CD4-positive, CD25-positive, alpha-beta regulatory T cell (primary cell): Measurements from ENCODE around the gene PPP3CA. TPM values are rescaled to one million over a fixed set of nuclear protein-coding genes. Genes with fewer than 3 reads are reported as not detected.

Experiments used
- ATAC-seq, 2 donors: fragments of 150-1000 bp; cut with Tn5 transposase; one replicate each; pipeline ENCODE4 v1.10.0; 2021; ENCODE audit warnings: low read depth in 2 of 2, moderate number of reproducible peaks in 2 of 2, moderate library complexity in 1 of 2
- DNase-seq, 3 donors: peaks; one replicate each; pipeline versions ENCODE4 v3.0.0 to v3.0.0-alpha.2; 2012 to 2022; ENCODE audit warnings: mixed read lengths in 1 of 3
- H3K27ac ChIP-seq: one replicate; pipeline ENCODE4 v1.7.0; 2013; ENCODE audit warnings: mild to moderate bottlenecking, low read length; ENCODE audit not compliant: insufficient read depth, poor library complexity, severe bottlenecking
- H3K27me3 ChIP-seq: one replicate; pipeline ENCODE4 v1.7.0; 2013; ENCODE audit warnings: low read length; ENCODE audit not compliant: control insufficient read depth, insufficient read depth
- H3K36me3 ChIP-seq: one replicate; pipeline ENCODE4 v1.7.0; 2013; ENCODE audit warnings: mild to moderate bottlenecking, low read length, moderate library complexity; ENCODE audit not compliant: control insufficient read depth, insufficient read depth
- H3K4me1 ChIP-seq: 2 replicates; pipeline ENCODE4 v1.7.0; 2013; ENCODE audit warnings: mild to moderate bottlenecking, low read length; ENCODE audit not compliant: insufficient read depth, control insufficient read depth, poor library complexity, severe bottlenecking
- H3K4me3 ChIP-seq: one replicate; pipeline ENCODE4 v1.7.0; 2013; ENCODE audit warnings: low read depth, mild to moderate bottlenecking, low read length, moderate library complexity
- H3K9me3 ChIP-seq, 2 experiments: 1 replicate in 1 of 2; 2 replicates in 1 of 2; pipeline ENCODE4 v1.7.0; 2013; ENCODE audit warnings: low read length in 2 of 2, mild to moderate bottlenecking in 1 of 2, moderate library complexity in 1 of 2; ENCODE audit not compliant: control insufficient read depth in 2 of 2
- H3K27ac Mint-ChIP-seq, 3 donors: one replicate each; pipeline ENCODE4 v1.8.0; 2020 to 2022; ENCODE audit warnings: mild to moderate bottlenecking in 3 of 3, mixed read lengths in 3 of 3, moderate library complexity in 2 of 3
- H3K27me3 Mint-ChIP-seq: one replicate; pipeline ENCODE4 v1.8.0; 2022; ENCODE audit warnings: mild to moderate bottlenecking, mixed read lengths
- H3K36me3 Mint-ChIP-seq: one replicate; pipeline ENCODE4 v1.8.0; 2020; ENCODE audit warnings: mixed read lengths
- H3K4me1 Mint-ChIP-seq, 4 donors: one replicate each; pipeline ENCODE4 v1.8.0; 2020 to 2022; ENCODE audit warnings: mixed read lengths in 4 of 4, mild to moderate bottlenecking in 1 of 4
- H3K4me3 Mint-ChIP-seq, 4 donors: one replicate each; pipeline ENCODE4 v1.8.0; 2020 to 2022; ENCODE audit warnings: mild to moderate bottlenecking in 4 of 4, mixed read lengths in 4 of 4, moderate library complexity in 3 of 4
- H3K9me3 Mint-ChIP-seq, 7 donors: one replicate each; pipeline ENCODE4 v1.8.0; 2020 to 2022; ENCODE audit warnings: mixed read lengths in 7 of 7, mild to moderate bottlenecking in 3 of 7, moderate library complexity in 2 of 7
- polyA plus RNA-seq, 4 donors: library from polyadenylated mRNA; unstranded; fragments of 300-500 nt; fragmentation: Illumina TruSeq; gene quantifications; one replicate each; pipeline ENCODE4 v1.2.3, GENCODE V29; 2021
- total RNA-seq: library from RNA; stranded (reverse); gene quantifications from one replicate; pipeline ENCODE4 v1.2.3, GENCODE V29; 2022

PPP3CA gene
- total and polyA plus RNA-seq, 5 donors from 2014 or later: 5.2 to 31.1 (median 6.7) TPM

DNA sequence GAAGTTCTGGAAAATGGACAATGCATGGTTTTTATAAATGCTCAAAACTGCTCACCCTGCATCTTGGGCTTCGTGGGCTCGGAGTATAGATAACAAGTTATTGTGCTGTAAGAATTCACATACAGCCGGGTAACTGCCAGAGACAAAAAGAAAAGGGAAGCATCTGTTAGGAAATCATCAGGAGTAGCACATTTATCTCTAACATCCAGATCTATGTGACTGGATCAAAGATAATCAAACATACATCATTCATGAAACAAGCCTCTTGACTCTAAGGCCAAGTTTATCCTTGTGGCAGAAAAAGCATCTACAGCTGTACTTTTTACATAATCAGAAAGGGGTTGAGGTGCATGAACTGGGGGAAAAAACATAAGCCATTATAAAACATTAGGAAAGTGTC, 264.2 kb downstream of the PPP3CA start:
- Mint-ChIP-seq H3K4me3 (no peak overlapping the region), H3K36me3 (peaks cover 25% of the 10 kb centered on the region), H3K27me3 (no peaks in the 10 kb centered on the region), H3K27ac (peak overlapping the region in 1 of 3 donors; percentile 45), H3K9me3 (no peaks in the 10 kb centered on the region), H3K4me1 (peaks cover 0 to 10% (median 6%) of the 10 kb centered on the region in 4 donors)
- H3K27me3 ChIP-seq: no peaks in the 10 kb centered on the region
- no peak overlapping the region for H3K4me3 ChIP-seq
- no peak overlapping the region for H3K27ac ChIP-seq
- H3K4me1 ChIP-seq: no peaks in the 10 kb centered on the region
- H3K9me3 ChIP-seq: no peaks in the 10 kb centered on the region
- ATAC-seq (no peak), DNase-seq (no peak)
- peaks cover 19% of the 10 kb centered on the region for H3K36me3 ChIP-seq

DNA sequence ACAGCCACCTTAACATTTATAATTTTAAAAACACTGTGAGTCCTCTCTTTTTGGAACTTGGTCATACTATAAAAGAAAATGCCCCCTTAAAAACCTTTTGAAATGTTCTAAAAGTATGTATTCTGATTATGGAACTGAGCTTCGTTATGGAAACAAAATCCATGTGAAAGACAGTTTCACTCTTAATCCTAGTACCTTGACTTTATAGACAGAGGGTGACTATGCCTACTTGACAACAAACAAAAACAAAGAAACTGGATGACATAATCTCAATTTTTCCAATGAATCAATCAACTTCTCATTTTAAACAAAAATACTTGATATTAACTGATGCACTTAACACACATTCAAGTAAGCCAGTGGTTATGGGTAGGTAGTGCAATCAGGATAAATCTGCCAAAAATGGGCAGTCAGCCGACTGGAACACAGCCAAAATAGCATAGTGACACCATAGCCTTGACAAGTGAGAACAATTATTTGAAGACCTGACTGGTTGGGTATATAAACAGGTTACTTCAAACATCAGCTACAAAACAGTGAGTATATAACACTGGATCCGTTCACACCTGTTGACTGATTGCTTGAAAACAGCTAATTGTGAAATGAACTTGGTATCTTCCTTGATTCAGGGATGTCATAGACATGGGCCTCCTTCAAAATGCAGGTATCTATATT, 265.5 kb downstream of the PPP3CA start:
- Mint-ChIP-seq H3K4me1 (peaks cover 0 to 8% (median 4%) of the 10 kb centered on the region in 4 donors), H3K36me3 (peaks cover 27% of the 10 kb centered on the region), H3K27me3 (no peaks in the 10 kb centered on the region), H3K4me3 (no peak overlapping the region), H3K27ac (no peak overlapping the region), H3K9me3 (no peaks in the 10 kb centered on the region)
- no peak overlapping the region for H3K27ac ChIP-seq
- H3K27me3 ChIP-seq: no peaks in the 10 kb centered on the region
- H3K9me3 ChIP-seq: no peaks in the 10 kb centered on the region
- H3K36me3 ChIP-seq: peaks cover 19% of the 10 kb centered on the region
- H3K4me3 ChIP-seq: no peak overlapping the region
- H3K4me1 ChIP-seq: no peaks in the 10 kb centered on the region
- ATAC-seq (no peak), DNase-seq (no peak)

DNA sequence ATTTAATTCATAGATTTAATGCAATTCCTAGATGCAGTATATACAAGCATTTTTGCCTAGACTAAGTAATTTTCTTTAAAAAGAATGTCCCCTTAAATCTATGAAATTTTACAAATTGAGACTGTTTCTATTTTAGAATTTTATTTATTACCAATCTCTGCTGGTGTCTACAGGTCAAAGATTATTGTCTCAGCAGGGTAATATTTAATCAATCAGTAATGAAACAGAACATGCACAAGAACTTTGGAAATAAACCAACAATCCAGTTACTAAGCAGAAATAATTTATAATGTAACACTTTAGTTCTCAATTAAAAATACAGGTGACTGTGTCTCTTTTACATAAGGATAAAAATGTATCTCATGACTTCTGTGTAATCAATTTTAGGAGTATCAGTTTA, 266.2 kb downstream of the PPP3CA start:
- no peak overlapping the region for H3K27ac Mint-ChIP-seq
- DNase-seq: no peak
- Histone ChIP-seq H3K36me3 (peaks cover 19% of the 10 kb centered on the region), H3K27ac (no peak overlapping the region), H3K9me3 (no peaks in the 10 kb centered on the region), H3K4me1 (no peaks in the 10 kb centered on the region), H3K27me3 (no peaks in the 10 kb centered on the region), H3K4me3 (no peak overlapping the region)
- peaks cover 32% of the 10 kb centered on the region for H3K36me3 Mint-ChIP-seq
- no peak for ATAC-seq
- no peaks in the 10 kb centered on the region for H3K9me3 Mint-ChIP-seq
- peaks cover 0 to 8% (median 4%) of the 10 kb centered on the region in 4 donors for H3K4me1 Mint-ChIP-seq
- no peak overlapping the region for H3K4me3 Mint-ChIP-seq
- no peaks in the 10 kb centered on the region for H3K27me3 Mint-ChIP-seq

DNA sequence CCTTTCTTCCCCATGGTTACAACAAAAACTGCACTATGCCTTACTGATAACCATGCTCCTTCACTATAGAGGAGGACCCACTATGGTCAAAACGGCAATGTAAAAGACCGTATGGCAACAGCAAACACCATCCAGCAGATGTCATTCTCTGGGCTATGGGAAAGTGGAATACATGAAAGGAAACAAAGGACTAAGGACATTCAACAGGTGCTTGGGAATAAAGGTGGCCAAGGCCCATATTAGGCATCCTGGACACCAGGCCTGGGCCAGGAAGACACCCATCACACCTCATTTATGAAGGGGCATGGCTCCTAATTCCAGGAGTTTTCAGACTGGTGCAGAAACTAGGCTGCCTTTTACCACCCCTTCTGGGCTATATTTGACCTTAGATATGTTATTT, 268.4 kb downstream of the PPP3CA start:
- DNase-seq: no peak
- Mint-ChIP-seq H3K36me3 (peaks cover 48% of the 10 kb centered on the region), H3K27ac (no peak overlapping the region), H3K27me3 (no peaks in the 10 kb centered on the region), H3K4me3 (no peak overlapping the region), H3K9me3 (no peaks in the 10 kb centered on the region), H3K4me1 (peaks cover 0 to 14% (median 8%) of the 10 kb centered on the region in 4 donors)
- H3K9me3 ChIP-seq: no peaks in the 10 kb centered on the region
- no peak for ATAC-seq
- no peaks in the 10 kb centered on the region for H3K4me1 ChIP-seq
- H3K36me3 ChIP-seq: peaks cover 21% of the 10 kb centered on the region
- no peak overlapping the region for H3K27ac ChIP-seq
- no peaks in the 10 kb centered on the region for H3K27me3 ChIP-seq
- no peak overlapping the region for H3K4me3 ChIP-seq

DNA sequence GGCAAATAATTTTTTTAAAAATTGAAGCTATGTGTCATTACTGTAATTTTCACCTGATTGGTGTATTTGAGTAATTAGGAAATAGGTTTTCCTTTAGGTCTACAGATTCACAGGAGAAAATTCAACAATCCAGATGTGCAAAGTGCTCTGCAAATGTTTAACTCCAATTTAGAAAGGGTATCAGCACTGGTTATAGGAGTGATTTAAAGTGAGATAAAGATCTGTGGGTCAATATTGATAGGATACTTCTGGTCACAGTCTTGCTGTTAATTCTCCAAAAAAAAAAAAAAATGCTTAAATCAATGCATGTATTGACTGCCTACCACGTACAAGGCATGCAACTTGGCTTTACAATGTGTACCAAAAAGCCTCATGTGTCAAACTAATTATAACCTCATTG, 271.3 kb downstream of the PPP3CA start:
- H3K27ac Mint-ChIP-seq: no peak overlapping the region
- DNase-seq: no peak
- H3K27me3 ChIP-seq: no peaks in the 10 kb centered on the region
- no peaks in the 10 kb centered on the region for H3K9me3 ChIP-seq
- H3K4me3 ChIP-seq: no peak overlapping the region
- H3K9me3 Mint-ChIP-seq: no peaks in the 10 kb centered on the region
- H3K27me3 Mint-ChIP-seq: no peaks in the 10 kb centered on the region
- H3K27ac ChIP-seq: no peak overlapping the region
- H3K4me1 ChIP-seq: no peaks in the 10 kb centered on the region
- H3K4me3 Mint-ChIP-seq: no peak overlapping the region
- H3K36me3 ChIP-seq: peaks cover 2% of the 10 kb centered on the region
- peaks cover 0 to 14% (median 8%) of the 10 kb centered on the region in 4 donors for H3K4me1 Mint-ChIP-seq
- no peak for ATAC-seq
- H3K36me3 Mint-ChIP-seq: peaks cover 39% of the 10 kb centered on the region

- Mint-ChIP-seq H3K36me3 (peaks cover 39% of the 10 kb centered on the region), H3K9me3 (no peaks in the 10 kb centered on the region), H3K27ac (no peak overlapping the region), H3K27me3 (no peaks in the 10 kb centered on the region), H3K4me3 (no peak overlapping the region), H3K4me1 (peaks cover 0 to 14% (median 8%) of the 10 kb centered on the region in 4 donors)
- ATAC-seq: no peak
- H3K9me3 ChIP-seq: no peaks in the 10 kb centered on the region
- DNase-seq: no peak
- H3K4me3 ChIP-seq: no peak overlapping the region
- no peak overlapping the region for H3K27ac ChIP-seq
- no peaks in the 10 kb centered on the region for H3K27me3 ChIP-seq
- H3K4me1 ChIP-seq: no peaks in the 10 kb centered on the region
- peaks cover 2% of the 10 kb centered on the region for H3K36me3 ChIP-seq
These were observed 271.8 kb downstream of the PPP3CA start for GRCh38 chr4:101075536-101075935.

- no peaks in the 10 kb centered on the region for H3K9me3 Mint-ChIP-seq
- H3K4me1 Mint-ChIP-seq: peaks cover 0 to 14% (median 7%) of the 10 kb centered on the region in 4 donors
- Histone ChIP-seq H3K4me1 (no peaks in the 10 kb centered on the region), H3K27me3 (no peaks in the 10 kb centered on the region), H3K9me3 (no peaks in the 10 kb centered on the region), H3K36me3 (peaks cover 2% of the 10 kb centered on the region), H3K4me3 (no peak overlapping the region), H3K27ac (no peak overlapping the region)
- H3K4me3 Mint-ChIP-seq: no peak overlapping the region
- no peak overlapping the region for H3K27ac Mint-ChIP-seq
- ATAC-seq (no peak), DNase-seq (no peak)
- peaks cover 41% of the 10 kb centered on the region for H3K36me3 Mint-ChIP-seq
- H3K27me3 Mint-ChIP-seq: no peaks in the 10 kb centered on the region
These were observed 273.0 kb downstream of the PPP3CA start for GRCh38 chr4:101074326-101074725.

GRCh38 chr4:101071241-101071640, 276.1 kb downstream of the PPP3CA start:
- H3K4me3 Mint-ChIP-seq: no peak overlapping the region
- H3K27me3 Mint-ChIP-seq: no peaks in the 10 kb centered on the region
- no peaks in the 10 kb centered on the region for H3K9me3 Mint-ChIP-seq
- H3K4me1 ChIP-seq: no peaks in the 10 kb centered on the region
- H3K4me1 Mint-ChIP-seq: peaks cover 0 to 14% (median 5%) of the 10 kb centered on the region in 4 donors
- no peak overlapping the region for H3K27ac Mint-ChIP-seq
- no peak for DNase-seq
- H3K27me3 ChIP-seq: no peaks in the 10 kb centered on the region
- H3K36me3 ChIP-seq: peaks cover 2% of the 10 kb centered on the region
- peaks cover 41% of the 10 kb centered on the region for H3K36me3 Mint-ChIP-seq
- no peak overlapping the region for H3K4me3 ChIP-seq
- no peak overlapping the region for H3K27ac ChIP-seq
- ATAC-seq: no peak
- no peaks in the 10 kb centered on the region for H3K9me3 ChIP-seq
